Activated naive CD8-positive, alpha-beta T cell treated with anti-CD3 and anti-CD28 coated beads for 36 hours (primary cell): Measurements from ENCODE around the gene TSPAN5. TPM values are rescaled to one million over a fixed set of nuclear protein-coding genes. Genes with fewer than 3 reads are reported as not detected.

ENCODE experiments used
- DNase-seq: peaks from one replicate; pipeline ENCODE4 v3.0.0; 2021
- H3K27ac Mint-ChIP-seq: one replicate; pipeline ENCODE4 v1.8.0; 2022; ENCODE audit warnings: mild to moderate bottlenecking, moderate library complexity, mixed read lengths
- H3K27me3 Mint-ChIP-seq: one replicate; pipeline ENCODE4 v1.8.0; 2022; ENCODE audit warnings: mild to moderate bottlenecking, mixed read lengths
- H3K36me3 Mint-ChIP-seq: one replicate; pipeline ENCODE4 v1.8.0; 2021; ENCODE audit warnings: mild to moderate bottlenecking, mixed read lengths
- H3K4me1 Mint-ChIP-seq: one replicate; pipeline ENCODE4 v1.8.0; 2021; ENCODE audit warnings: mixed read lengths
- H3K4me3 Mint-ChIP-seq: one replicate; pipeline ENCODE4 v1.8.0; 2022; ENCODE audit warnings: mild to moderate bottlenecking, moderate library complexity, mixed read lengths
- H3K9me3 Mint-ChIP-seq: one replicate; pipeline ENCODE4 v1.8.0; 2022; ENCODE audit warnings: mixed read lengths
- total RNA-seq, 2 experiments: library from RNA; stranded (reverse); gene quantifications; one replicate each; pipeline ENCODE4 v1.2.3, GENCODE V29; 2021

The TSPAN5 gene
- total RNA-seq, 2 experiments from 2014 or later: 12.3 to 13.7 TPM

DNA sequence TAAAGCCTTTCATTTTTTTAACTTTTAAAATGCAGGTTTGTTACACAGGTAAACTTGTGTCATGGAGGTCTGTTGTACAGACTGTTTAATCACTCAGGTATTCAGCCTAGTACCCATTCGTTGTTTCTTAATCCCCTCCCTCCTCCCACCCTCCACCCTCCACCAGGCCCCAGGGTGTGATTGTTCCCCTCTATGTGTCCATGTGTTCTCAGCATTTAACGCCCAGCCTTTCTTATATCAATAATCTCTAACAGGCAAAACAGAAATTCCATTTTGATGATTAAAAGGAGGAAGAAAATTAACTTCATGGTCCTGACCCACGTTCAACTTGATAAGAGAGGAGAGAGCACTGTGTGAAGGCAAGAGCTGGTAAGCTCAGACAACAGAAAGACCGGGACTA is 75.1 kb downstream of the TSPAN5 start:
- no peaks in the 10 kb centered on the region for H3K9me3 Mint-ChIP-seq
- no peak overlapping the region for H3K4me3 Mint-ChIP-seq
- no peak for DNase-seq
- peaks cover 13% of the 10 kb centered on the region for H3K4me1 Mint-ChIP-seq
- peaks cover 7% of the 10 kb centered on the region for H3K36me3 Mint-ChIP-seq
- no peaks in the 10 kb centered on the region for H3K27me3 Mint-ChIP-seq
- no peak overlapping the region for H3K27ac Mint-ChIP-seq

DNA sequence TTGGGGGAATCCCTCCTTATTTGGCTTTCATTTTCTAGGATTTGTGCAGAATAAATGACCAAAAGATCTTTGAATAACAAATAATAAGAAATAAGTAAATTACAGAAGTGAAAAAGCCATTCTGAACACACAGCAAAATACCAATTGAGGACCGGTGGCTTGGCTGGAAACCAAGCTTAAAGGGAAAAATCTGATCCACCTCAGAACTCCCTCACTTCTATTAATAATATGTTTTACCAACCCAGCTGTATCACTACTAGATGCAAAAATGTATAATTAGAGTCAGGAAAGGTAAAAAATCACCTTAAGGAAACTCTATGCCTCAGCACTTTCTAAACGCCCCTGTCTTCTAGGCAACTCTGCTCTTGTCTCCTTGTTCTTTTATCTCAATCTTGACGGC is 77.3 kb downstream of the TSPAN5 start:
- Mint-ChIP-seq H3K36me3 (peaks cover 9% of the 10 kb centered on the region), H3K4me1 (peaks cover 20% of the 10 kb centered on the region), H3K27ac (no peak overlapping the region), H3K27me3 (no peaks in the 10 kb centered on the region), H3K4me3 (no peak overlapping the region), H3K9me3 (no peaks in the 10 kb centered on the region)
- no peak for DNase-seq

DNA sequence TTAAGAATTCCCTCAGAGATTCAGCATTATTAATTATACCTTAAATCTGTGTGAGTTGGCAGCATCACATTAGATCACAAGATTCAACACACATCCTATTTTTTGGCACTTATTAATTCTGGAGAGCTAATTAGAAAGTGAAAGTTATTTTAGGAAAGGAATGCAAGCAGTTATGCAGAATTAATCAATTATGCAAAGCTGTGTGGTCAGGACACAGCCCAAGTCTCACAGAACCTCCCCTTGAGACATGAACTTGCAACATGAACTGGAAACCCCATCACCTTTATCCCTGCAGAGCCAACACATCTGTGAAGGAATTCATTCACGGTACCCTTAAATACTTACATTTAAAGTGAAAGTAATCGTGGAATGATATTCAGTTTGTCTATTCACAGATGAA is 80.5 kb downstream of the TSPAN5 start:
- DNase-seq: no peak
- H3K27me3 Mint-ChIP-seq: no peaks in the 10 kb centered on the region
- H3K4me1 Mint-ChIP-seq: peaks cover 20% of the 10 kb centered on the region
- no peak overlapping the region for H3K27ac Mint-ChIP-seq
- H3K36me3 Mint-ChIP-seq: peaks cover 16% of the 10 kb centered on the region
- no peak overlapping the region for H3K4me3 Mint-ChIP-seq
- H3K9me3 Mint-ChIP-seq: no peaks in the 10 kb centered on the region

DNA sequence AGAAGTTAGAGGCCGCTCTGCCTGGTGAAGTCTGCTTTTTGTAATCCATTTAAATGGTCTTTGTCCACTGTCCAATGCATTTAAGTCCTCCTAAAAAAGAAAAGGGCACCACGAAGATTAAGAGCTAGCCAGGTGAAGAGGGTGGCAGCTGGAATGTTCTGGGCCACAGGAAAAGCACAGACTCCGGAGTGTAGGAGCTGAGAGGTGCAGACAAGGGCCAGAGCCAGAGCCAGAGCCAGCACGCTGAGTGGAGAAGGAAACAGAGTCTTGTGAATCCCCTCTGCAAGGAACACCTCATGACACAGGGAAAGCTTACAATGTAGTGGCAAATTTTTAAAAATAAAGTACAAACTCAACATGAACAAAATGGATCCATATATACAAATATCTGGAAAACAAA is 83.6 kb downstream of the TSPAN5 start:
- no peaks in the 10 kb centered on the region for H3K9me3 Mint-ChIP-seq
- DNase-seq: no peak
- no peaks in the 10 kb centered on the region for H3K27me3 Mint-ChIP-seq
- H3K4me1 Mint-ChIP-seq: peaks cover 32% of the 10 kb centered on the region
- H3K27ac Mint-ChIP-seq: no peak overlapping the region
- H3K4me3 Mint-ChIP-seq: no peak overlapping the region
- peaks cover 17% of the 10 kb centered on the region for H3K36me3 Mint-ChIP-seq

DNA sequence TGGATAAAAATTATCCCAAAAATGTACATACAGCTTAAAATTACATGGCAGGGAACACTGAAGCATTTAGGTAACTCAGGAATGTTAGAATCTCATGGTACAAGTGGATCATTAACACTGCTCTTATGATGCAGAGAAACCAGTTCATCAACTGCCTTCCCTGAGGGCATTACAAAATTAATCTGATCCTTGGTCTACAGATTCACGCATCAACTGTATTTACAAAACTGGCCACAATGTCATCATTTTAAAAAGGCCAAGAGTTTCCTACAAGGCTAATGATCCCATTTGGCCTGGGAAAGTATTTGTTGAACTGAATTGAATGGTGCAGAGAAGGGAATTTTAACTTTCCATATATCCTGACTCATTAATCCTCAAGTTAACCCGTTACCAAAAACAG is 84.6 kb downstream of the TSPAN5 start:
- DNase-seq: no peak
- Mint-ChIP-seq H3K9me3 (no peaks in the 10 kb centered on the region), H3K4me3 (no peak overlapping the region), H3K4me1 (peaks cover 39% of the 10 kb centered on the region), H3K27ac (no peak overlapping the region), H3K36me3 (peaks cover 15% of the 10 kb centered on the region), H3K27me3 (no peaks in the 10 kb centered on the region)

DNA sequence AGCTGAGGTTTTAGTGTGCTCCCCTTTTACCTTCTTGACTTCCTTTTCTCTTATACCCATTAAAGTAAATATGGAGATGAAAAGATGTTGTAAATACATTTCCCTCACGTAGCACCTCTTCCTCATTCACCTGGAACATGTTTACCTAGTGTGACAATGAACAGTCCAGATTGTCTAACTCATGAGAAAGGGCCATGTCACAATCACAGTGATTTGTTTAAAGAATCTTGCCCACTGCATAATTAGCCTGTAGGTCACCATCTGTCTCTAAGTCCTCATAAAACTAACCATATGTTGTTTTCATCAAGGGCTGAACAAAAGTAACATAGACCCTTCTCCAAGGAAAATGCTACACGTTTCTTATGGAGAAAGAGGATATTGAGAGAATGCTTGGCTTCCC is 85.7 kb downstream of the TSPAN5 start:
- H3K27me3 Mint-ChIP-seq: no peaks in the 10 kb centered on the region
- H3K36me3 Mint-ChIP-seq: peaks cover 14% of the 10 kb centered on the region
- H3K4me1 Mint-ChIP-seq: peaks cover 33% of the 10 kb centered on the region
- H3K9me3 Mint-ChIP-seq: no peaks in the 10 kb centered on the region
- DNase-seq: no peak
- no peak overlapping the region for H3K4me3 Mint-ChIP-seq
- H3K27ac Mint-ChIP-seq: no peak overlapping the region

DNA sequence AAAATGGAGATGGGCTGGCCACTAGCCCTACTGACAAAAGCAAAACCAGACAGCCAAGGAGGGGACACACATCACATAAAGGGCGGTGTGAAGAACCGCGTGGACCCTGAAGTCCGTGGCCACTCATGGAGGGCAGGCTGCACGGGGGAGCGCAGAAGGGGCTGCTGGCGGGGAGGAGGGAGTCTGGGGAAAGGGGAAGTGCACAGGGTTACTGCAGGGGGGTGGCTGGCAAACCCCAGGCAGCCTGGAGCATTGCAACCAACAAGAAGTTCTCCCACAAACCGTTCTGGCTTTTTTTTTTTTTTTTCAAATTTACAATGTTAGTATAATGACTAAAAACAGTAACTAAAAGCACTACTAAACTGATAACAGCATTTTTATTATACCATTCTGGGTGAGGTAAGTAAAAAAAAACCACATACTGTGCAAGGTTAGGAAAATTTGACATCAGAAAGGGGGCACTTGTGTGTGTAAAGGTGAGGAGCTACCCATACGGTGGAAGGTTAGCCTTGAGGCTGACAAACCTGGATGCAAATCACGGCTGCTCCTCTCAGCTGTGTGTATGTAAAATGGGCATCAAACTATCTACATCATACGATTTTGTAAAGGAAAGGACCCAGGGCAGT is 87.1 kb downstream of the TSPAN5 start:
- peaks cover 19% of the 10 kb centered on the region for H3K36me3 Mint-ChIP-seq
- no peak overlapping the region for H3K27ac Mint-ChIP-seq
- H3K9me3 Mint-ChIP-seq: no peaks in the 10 kb centered on the region
- peaks cover 31% of the 10 kb centered on the region for H3K4me1 Mint-ChIP-seq
- no peaks in the 10 kb centered on the region for H3K27me3 Mint-ChIP-seq
- no peak for DNase-seq
- no peak overlapping the region for H3K4me3 Mint-ChIP-seq

DNA sequence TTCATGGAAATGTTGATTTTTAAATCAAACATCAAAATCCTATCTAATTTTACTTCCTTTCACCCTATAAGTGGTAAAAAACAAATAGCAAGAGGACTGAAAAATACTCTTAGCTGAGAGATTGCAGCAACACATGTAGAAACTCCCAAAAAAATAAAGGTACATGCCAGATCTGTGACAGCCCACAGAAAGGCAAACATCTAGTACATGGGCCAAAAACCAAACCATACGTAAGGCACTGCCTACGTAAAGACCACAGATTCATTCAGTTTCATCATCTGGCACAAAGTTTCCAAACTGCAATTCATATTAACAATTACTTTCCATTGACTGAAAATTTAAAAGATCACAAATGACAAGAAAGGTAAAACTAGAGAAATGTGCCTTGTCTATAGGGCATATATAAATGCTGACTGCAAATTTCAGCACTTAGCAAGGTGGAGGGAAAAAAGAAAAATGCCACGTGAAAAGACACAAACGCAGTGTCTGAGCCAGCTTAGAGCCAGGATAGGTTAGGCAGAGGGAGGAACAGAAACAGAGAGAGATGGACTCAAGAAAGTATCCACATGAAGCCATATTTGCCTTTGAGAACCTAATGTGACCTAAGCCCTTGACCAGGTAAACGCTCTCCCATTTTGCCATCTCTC is 88.1 kb downstream of the TSPAN5 start:
- H3K4me1 Mint-ChIP-seq: peaks cover 36% of the 10 kb centered on the region
- peak overlapping the region; percentile 83 for H3K27ac Mint-ChIP-seq
- peaks cover 17% of the 10 kb centered on the region for H3K36me3 Mint-ChIP-seq
- no peak for DNase-seq
- H3K4me3 Mint-ChIP-seq: peak overlapping the region; percentile 36
- H3K27me3 Mint-ChIP-seq: no peaks in the 10 kb centered on the region
- no peaks in the 10 kb centered on the region for H3K9me3 Mint-ChIP-seq

DNA sequence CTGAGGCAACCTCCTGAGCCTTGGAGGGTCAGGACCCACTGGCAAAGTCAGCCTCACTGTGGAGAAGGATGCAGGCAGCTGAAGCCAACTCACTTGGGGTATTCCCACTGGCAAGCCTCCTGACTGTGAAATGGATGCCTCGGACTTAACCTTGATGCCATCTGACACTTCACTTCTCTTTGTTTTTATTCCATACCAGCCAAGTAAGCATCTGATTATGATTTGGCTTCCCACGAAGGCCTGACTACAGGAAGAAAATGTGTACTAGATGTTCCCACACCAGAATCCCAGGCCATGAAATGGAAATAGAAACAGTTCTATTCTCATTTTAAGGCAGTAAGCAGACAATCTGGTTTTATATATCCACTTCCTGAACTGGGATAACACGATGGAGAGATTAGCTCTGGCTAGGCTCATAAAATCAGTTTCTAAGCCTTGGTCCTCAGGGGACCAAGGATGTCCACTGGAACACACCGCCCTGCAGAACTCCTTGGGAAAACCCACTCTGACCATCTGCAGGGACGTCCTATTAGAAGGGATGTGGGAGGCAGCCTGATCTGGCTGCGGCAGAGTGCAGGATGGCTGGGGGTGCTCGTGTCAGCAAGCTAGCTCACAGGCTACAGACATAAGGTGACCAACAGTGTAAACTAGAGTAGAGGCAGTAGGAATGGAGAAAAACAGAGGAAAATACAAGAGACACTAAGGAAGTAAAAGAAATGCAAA is 89.3 kb downstream of the TSPAN5 start:
- Mint-ChIP-seq H3K27ac (no peak overlapping the region), H3K4me3 (no peak overlapping the region), H3K9me3 (no peaks in the 10 kb centered on the region), H3K36me3 (peaks cover 10% of the 10 kb centered on the region), H3K4me1 (peaks cover 36% of the 10 kb centered on the region), H3K27me3 (no peaks in the 10 kb centered on the region)
- no peak for DNase-seq

DNA sequence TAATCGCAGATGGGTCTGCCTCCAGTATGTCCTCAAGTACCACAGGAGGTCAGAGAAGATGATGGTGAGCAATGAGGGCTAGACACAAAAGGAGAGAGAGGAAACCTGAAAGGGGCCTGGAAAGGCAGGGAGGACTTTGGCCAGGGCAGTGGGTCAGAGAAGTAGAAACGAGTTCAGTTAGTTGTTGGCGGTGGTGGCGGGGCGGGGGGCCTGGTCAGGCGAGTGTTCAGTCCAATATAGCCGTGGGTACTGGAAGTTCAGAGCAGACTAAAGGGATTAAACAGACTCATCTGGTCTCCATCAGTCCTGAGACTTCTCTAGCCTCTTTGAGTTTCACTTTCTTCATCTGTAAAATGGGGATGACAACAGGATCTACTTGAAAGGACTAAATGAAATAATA is 90.8 kb downstream of the TSPAN5 start:
- no peaks in the 10 kb centered on the region for H3K27me3 Mint-ChIP-seq
- H3K9me3 Mint-ChIP-seq: no peaks in the 10 kb centered on the region
- H3K4me1 Mint-ChIP-seq: peaks cover 36% of the 10 kb centered on the region
- H3K36me3 Mint-ChIP-seq: peaks cover 10% of the 10 kb centered on the region
- no peak overlapping the region for H3K27ac Mint-ChIP-seq
- H3K4me3 Mint-ChIP-seq: no peak overlapping the region
- DNase-seq: no peak

DNA sequence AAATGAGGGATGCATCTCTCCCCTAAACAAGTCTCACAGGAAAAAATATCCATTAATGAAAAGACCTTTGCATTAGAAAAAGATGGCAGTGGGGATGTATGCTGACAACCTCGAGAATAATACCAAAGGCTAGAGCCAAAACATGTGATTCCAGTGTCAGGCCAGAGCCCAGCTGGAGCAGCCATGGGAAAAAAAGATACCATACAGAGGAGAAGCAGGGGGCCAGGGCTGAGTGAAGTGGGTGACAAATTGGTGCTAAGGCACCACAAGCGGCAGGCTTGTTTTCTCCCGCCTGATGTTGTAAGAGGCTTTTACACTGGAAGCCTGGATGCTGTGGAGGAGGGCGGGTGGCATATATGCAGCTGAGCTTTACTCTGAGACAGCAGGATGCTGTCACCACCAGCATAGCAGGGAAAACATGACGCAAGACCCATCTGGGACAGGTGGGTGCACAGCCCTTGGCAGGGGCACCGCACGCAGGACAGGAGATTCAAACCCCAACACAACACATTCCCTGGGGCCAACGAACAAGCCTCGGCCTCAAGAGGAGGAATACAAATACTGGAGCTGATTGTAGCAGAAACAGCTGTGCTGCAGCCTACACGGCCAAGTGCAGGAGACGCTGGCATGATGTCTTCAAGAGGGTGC is 91.9 kb downstream of the TSPAN5 start:
- Mint-ChIP-seq H3K4me3 (no peak overlapping the region), H3K36me3 (peaks cover 16% of the 10 kb centered on the region), H3K27me3 (no peaks in the 10 kb centered on the region), H3K9me3 (peaks cover 3% of the 10 kb centered on the region), H3K4me1 (peaks cover 29% of the 10 kb centered on the region), H3K27ac (no peak overlapping the region)
- DNase-seq: no peak

DNA sequence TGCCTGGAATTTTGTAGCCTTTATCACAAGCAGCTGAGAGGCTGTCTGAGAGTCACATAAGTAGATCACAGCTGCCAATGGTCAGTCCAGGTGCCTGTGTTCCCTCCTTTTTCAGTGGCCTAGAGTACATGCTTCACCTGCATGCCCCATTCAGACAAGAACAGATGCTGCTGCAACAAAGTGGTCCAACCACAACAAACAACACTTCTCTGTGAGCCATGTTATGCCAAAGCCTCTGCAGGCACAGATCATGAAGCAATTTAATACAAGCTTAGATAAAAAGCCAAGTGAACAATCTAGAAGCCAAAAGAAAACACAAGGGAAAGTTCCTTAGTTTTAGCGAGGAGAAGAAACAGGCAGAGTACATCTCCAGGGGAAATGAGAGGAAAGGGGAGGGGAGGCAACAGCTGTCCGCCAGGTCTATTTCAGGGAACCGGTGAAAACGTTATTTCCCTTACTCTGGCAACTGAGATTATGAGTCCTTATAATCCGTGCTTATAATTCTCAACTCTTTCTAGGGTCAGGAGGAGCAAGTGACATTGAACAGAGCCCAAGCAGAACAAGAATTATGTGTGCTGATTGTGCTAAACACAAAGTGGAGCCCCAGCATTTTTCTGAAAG is 92.6 kb downstream of the TSPAN5 start:
- H3K27me3 Mint-ChIP-seq: no peaks in the 10 kb centered on the region
- peaks cover 15% of the 10 kb centered on the region for H3K36me3 Mint-ChIP-seq
- no peak overlapping the region for H3K4me3 Mint-ChIP-seq
- peaks cover 24% of the 10 kb centered on the region for H3K4me1 Mint-ChIP-seq
- DNase-seq: no peak
- H3K27ac Mint-ChIP-seq: no peak overlapping the region
- H3K9me3 Mint-ChIP-seq: peaks cover 3% of the 10 kb centered on the region

DNA sequence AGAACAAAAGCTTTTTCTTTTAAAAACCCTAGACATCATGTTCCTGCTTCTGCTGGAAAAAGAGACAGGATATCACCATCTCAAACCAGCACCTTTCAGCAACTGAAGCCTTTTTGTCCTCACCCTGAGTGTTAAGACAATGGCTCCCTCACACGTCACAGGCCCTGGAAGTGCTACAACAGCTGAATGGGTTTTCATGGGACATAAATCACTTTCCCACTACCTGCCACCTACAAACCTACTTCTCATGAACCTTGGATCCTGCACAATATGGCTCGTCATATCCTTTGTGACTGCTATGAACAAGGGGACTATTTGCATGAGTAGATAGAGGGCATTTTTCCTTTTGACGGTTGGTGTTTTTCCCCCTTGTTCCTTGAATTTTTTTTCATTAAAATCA is 93.6 kb downstream of the TSPAN5 start:
- DNase-seq: no peak
- Mint-ChIP-seq H3K36me3 (peaks cover 14% of the 10 kb centered on the region), H3K4me1 (peaks cover 14% of the 10 kb centered on the region), H3K9me3 (peaks cover 3% of the 10 kb centered on the region), H3K27me3 (no peaks in the 10 kb centered on the region), H3K27ac (no peak overlapping the region), H3K4me3 (no peak overlapping the region)

DNA sequence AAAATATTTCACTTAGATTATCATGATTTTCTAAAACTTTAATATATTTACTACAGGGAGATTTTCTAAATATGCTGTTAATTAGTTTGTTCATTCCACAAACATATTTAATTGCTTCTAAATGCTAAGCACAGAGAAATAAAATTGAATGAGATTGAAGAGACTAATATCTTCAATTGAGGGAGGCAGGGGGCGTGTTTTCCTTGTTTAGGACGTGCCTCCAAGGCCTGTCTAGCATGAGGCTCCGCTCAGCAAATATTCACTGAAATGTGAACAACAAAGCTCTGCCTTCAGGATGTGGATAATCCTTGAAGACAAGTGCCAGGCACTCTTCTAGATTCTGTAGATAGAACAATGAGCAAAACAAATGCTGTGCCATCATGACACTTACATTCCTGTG is 98.1 kb downstream of the TSPAN5 start:
- H3K36me3 Mint-ChIP-seq: peaks cover 5% of the 10 kb centered on the region
- H3K4me1 Mint-ChIP-seq: peaks cover 9% of the 10 kb centered on the region
- H3K27ac Mint-ChIP-seq: no peak overlapping the region
- H3K9me3 Mint-ChIP-seq: peaks cover 3% of the 10 kb centered on the region
- DNase-seq: no peak
- no peaks in the 10 kb centered on the region for H3K27me3 Mint-ChIP-seq
- H3K4me3 Mint-ChIP-seq: no peak overlapping the region
